HUDEP-2 (cell line): ENCODE data around the gene CYB5D1.

Experiments used
- DNase-seq, 76 experiments: peaks; one replicate each; lab custom pipeline; 2025; ENCODE audit not compliant: unreplicated experiment in 76 of 76; lab: John Stamatoyannopoulos, UW

Gene CYB5D1

GRCh38 chr17:7883781-7884386 is 26.1 kb downstream of the CYB5D1 start:
- DNase-seq: peak in 4 of 76 experiments; percentile 4 to 34 (median 6)

GRCh38 chr17:7884581-7885366 is 27.0 kb downstream of the CYB5D1 start:
- DNase-seq: peak in 9 of 76 experiments; percentile 7 to 37 (median 17)

DNA sequence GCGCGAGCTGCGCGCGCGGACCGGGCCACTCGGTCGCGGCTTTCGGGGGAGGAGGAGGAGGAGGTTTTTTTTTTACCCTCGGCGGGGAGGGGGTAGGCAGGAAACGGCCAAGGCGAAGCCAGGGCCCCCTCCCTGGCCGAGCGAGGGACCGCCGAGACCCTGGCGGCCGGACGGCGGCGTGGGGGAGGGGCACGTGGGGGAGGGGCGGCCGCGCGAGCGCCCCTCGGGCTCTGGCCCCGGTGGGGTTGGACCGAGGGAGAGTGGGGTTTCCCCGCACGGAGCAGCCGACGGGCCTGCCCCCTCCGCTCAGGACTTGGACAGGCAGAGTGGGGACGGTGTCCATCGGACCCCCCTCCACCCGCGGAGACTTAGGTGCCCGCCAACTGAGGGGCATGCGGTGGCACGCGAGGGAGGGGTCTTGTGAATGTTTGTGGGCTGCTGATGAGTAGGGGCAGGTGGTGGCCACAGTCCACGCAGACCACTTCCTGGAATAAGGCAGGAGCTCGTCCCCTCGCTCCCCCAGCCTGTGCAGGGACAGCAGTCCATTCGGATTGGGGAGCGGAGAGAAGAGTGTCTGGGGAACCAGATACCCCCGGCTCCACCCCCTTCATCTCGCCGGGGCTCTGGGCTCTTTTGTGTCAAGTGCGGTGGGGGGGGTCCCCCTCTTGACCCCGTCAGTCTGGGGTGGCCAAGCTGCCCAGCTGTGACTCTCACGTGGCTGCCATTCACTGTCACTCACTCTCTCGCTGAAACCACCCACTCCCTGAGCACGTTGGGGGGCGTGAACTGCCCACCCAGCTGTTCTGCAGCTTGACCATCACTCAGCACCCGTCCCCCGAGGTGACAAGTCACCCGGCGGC is 27.8 kb downstream of the CYB5D1 start:
- DNase-seq: peak in 35 of 76 experiments; percentile 5 to 70 (median 30)

DNA sequence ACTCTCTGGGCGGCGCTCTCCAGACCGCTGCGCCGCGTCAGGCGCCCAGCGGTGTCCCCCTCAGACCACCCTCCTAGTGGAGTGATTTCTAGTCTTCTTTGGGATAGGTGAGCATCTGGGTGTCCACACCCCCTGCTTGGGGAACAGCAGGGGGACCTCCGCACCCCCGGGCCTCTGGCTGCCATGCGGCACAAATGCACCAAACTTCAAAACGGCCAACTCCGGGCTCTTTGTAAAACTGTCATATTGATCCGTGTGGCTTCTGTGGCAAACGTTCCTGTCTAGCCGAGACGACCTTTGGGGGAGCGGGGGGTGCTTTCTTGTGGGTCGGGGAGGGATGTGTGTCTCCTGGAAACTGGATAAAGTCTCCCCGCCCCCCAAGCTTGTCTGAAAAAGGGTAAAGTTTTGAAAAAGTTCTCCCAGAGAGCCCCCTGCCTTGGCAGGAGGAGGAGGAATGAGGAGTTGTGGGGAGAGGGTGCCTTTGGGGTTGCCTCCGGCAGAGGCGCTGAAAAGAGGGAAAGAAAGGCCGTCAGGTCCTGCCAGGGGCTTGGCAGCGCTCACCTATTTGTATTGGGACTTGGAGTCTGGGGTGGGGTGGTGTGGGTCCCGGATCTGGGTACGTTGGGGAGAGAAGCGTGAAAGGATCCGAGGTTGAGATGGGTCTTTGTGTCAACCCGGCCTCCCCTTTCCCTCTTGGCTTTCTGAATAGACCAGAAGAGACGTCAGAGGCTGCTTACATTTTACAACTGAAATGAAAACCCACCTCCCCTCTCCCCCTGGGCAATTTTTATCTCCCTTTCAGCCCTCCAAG is 28.6 kb downstream of the CYB5D1 start:
- peak in 16 of 76 experiments; percentile 8 to 43 (median 35) for DNase-seq

DNA sequence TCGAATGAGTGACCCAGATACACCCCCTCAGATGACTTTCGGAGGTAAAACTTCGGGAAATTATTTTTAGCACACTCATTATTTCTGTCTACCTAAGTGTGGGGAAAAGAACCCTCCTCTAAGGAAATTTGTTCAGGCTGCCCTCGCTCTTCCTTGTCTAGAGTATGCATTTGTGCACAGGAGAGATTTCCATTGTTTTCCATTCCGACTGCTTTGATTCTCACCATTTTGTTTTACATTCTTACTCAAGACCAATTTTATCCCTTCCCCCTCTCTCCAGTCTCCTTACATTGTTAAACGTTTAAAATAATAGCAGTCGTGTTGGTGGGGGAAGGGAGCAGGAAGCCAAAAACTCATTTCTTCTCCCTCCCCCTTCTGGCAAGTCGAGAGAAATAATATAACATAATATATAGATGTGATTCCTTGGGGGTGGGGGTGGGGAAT is 29.3 kb downstream of the CYB5D1 start:
- no peak for DNase-seq

GRCh38 chr17:7887482-7888183 is 29.8 kb downstream of the CYB5D1 start:
- peak in 72 of 76 experiments; percentile 35 to 98 (median 84) for DNase-seq

DNA sequence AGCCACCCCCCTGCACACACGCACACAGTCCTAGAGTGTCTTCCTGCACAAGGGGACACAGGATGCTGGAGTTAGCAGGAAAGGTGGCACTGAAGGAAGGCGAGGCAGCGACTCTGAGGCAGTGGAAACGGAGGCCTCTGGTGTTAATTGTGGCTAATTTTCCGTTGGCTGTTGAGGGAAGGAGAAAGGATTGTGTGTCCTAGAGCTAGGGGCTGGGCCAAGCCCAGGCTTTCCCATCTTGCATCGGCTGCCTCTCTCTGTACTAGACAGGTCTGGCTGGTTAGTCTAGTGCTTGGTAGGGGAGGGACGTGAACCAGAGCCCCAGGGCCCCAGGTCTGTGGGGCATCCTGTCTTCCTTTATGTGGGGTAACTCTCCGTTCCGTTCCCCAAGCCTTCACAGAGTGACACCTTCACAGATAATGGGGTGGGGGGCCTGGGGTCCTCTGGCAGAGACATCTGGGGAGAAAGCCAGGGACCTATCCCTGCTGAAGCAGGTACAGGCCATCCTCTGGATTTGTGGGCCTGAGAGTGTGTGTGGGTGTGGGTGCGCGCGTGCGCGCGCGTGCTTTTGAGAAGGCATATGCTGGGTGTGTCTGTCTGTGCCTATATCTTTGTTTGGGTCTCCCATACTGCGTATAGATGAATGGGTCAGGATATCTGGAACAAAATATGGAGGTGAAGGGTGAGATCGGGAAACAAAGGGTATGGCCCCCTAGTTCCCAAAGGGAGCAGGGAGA is 30.5 kb downstream of the CYB5D1 start, which contains the start of gene CHD3:
CHD3 (plus strand) TSS at position 606 of the 737 bp plus-strand sequence. CDS start 212 bp downstream, outside the sequence.
- DNase-seq: peak in 1 of 76 experiments; percentile 1

- DNase-seq: peak in 71 of 76 experiments; percentile 53 to 96 (median 89)
These were observed 31.6 kb downstream of the CYB5D1 start for GRCh38 chr17:7889166-7889955.

GRCh38 chr17:7893187-7893880 is 35.5 kb downstream of the CYB5D1 start:
- DNase-seq: no peak

- DNase-seq: no peak
These were observed 36.4 kb downstream of the CYB5D1 start for GRCh38 chr17:7894226-7894625.

DNA sequence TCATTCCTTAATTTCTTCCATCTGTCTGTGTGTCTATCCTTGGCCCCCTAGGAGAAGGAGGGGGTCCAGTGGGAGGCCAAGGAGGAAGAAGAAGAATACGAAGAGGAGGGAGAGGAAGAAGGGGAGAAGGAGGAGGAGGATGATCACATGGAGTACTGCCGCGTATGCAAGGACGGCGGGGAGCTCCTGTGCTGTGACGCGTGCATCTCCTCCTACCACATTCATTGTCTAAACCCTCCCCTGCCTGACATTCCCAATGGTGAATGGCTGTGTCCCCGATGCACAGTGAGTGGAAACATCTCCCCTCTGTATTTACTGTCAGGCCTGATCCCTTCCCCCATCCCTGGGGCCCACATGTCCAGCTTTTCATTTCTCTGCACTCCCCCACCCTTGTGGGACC is 37.1 kb downstream of the CYB5D1 start:
- no peak for DNase-seq

DNA sequence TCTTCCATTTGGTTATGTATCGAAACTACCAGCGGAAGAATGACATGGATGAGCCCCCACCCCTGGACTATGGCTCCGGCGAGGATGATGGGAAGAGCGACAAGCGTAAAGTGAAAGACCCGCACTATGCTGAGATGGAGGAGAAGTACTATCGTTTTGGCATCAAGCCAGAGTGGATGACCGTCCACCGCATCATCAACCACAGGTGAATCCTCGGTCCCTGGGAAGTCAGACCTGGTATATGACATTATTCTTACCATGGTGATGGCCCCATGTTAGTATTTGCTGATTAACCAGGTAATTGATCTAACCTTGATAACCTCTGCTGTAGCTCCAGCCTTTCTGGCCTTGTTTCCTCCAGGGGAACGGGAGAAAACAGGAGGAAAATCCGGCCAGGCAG is 39.3 kb downstream of the CYB5D1 start:
- no peak for DNase-seq

DNA sequence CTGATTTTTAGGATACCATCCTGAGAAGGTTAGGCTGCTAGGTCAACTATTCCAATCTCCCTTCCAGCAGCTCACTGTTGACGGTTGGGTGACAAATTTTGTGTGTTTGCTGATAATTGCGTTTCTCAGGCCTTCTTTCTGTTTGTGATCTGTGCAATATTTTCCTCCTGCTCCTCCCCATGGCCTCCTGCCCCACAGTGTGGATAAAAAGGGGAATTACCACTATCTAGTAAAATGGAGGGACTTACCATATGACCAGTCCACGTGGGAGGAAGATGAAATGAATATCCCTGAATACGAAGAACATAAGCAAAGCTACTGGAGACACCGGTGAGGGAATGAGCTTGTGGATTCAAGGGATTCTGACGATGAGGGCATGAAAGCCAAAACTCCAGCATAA is 40.0 kb downstream of the CYB5D1 start:
- DNase-seq: peak in 13 of 76 experiments; percentile 4 to 30 (median 18)

GRCh38 chr17:7903154-7904103 is 45.6 kb downstream of the CYB5D1 start:
- no peak for DNase-seq

DNA sequence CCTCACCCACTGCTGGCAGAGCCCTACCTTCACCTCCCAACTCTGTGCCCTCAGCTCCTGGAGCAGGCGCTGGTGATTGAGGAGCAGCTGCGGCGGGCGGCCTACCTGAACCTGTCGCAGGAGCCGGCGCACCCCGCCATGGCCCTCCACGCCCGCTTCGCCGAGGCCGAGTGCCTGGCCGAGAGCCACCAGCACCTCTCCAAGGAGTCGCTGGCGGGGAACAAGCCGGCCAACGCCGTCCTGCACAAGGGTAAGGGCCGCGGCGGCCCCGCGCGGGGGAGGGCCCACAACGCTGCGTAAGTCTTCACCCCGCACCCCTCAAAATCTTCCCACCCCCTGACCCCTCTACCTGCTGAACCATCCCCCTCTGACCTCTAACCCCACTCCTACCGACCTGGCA is 51.3 kb downstream of the CYB5D1 start:
- DNase-seq: no peak

- DNase-seq: no peak
These were observed 52.5 kb downstream of the CYB5D1 start for GRCh38 chr17:7910281-7910680.
